ENCODE data around the gene NIT2.

DNA sequence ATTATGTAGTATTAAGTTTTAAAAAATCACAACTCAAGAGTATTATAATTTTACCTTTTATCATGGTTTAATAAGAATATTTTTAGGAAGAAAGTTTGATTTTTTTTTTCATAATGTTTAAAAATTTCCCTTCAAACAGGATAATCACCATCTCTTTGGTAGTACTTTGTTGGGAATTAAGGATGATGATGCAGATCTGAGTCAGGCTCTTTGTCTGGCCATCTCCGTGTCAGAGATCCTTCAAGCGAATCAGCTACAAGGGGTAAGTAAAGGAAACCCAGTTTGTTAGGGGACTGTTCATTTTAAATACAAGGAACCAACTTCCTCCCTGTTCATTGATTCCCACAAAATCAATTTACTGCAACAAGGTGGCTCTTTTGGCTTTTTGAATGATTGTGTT is 36.8 kb upstream of the NIT2 start:
- TF ChIP-seq, protein P1, sequence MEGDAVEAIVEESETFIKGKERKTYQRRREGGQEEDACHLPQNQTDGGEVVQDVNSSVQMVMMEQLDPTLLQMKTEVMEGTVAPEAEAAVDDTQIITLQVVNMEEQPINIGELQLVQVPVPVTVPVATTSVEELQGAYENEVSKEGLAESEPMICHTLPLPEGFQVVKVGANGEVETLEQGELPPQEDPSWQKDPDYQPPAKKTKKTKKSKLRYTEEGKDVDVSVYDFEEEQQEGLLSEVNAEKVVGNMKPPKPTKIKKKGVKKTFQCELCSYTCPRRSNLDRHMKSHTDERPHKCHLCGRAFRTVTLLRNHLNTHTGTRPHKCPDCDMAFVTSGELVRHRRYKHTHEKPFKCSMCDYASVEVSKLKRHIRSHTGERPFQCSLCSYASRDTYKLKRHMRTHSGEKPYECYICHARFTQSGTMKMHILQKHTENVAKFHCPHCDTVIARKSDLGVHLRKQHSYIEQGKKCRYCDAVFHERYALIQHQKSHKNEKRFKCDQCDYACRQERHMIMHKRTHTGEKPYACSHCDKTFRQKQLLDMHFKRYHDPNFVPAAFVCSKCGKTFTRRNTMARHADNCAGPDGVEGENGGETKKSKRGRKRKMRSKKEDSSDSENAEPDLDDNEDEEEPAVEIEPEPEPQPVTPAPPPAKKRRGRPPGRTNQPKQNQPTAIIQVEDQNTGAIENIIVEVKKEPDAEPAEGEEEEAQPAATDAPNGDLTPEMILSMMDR (IDR thresholded peaks at IDR 0.05), result no peak
- no peak for TF ChIP-seq POLR2A (IDR thresholded peaks at IDR 0.05)
- TF ChIP-seq POLR2AphosphoS5 (IDR thresholded peaks at IDR 0.05), result no peak
- no peak for TF ChIP-seq EP300 (IDR thresholded peaks at IDR 0.05)
